Mammary epithelial cell (primary cell): Measurements from ENCODE around the gene PTN.

Source experiments
- CTCF ChIP-seq, 2 donors: IDR thresholded peaks in 1 of 2; conservative IDR thresholded peaks in 1 of 2; 2 replicates each; pipeline ENCODE4 v1.5.1; 2011 to 2012; ENCODE audit warnings: inconsistent platforms in 2 of 2, low read length in 2 of 2, mild to moderate bottlenecking in 2 of 2, control low read depth in 1 of 2, low read depth in 1 of 2; ENCODE audit not compliant: insufficient read depth in 1 of 2; ENCODE audit errors: extremely low read depth in 1 of 2
- EZH2 ChIP-seq: IDR thresholded peaks from 2 replicates; pipeline ENCODE4 v1.6.1; 2012; ENCODE audit warnings: low read length, inconsistent platforms, borderline replicate concordance

GRCh38 chr7:137313201-137313600 is 30.3 kb downstream of the PTN start:
- TF ChIP-seq CTCF (conservative IDR thresholded peaks at IDR 0.05 in 1 of 2, IDR thresholded peaks at IDR 0.05 in 1 of 2; ENCODE audit: extremely low read depth in 1 of 2, insufficient read depth in 1 of 2, low read depth in 1 of 2, low read length in 2 of 2) (no peak), EZH2 (no peak)
